ENCODE results near the gene ELAVL2.

ELAVL2 gene

GRCh38 chr9:23663946-23664345, 162.1 kb downstream of the ELAVL2 start:
- DNase-seq (ENCODE audit: low read depth in 4 of 4, low spot score in 1 of 4), result no peak

GRCh38 chr9:23663536-23663935, 162.5 kb downstream of the ELAVL2 start:
- DNase-seq (ENCODE audit: low read depth in 4 of 4, low spot score in 1 of 4), result no peak

GRCh38 chr9:23663125-23663524, 162.9 kb downstream of the ELAVL2 start:
- no peak for DNase-seq (ENCODE audit: low read depth in 4 of 4, low spot score in 1 of 4)

GRCh38 chr9:23662320-23662719, 163.7 kb downstream of the ELAVL2 start:
- DNase-seq (ENCODE audit: low read depth in 4 of 4, low spot score in 1 of 4), result no peak

GRCh38 chr9:23659346-23660006, 166.6 kb downstream of the ELAVL2 start:
- DNase-seq (ENCODE audit: low read depth in 4 of 4, low spot score in 1 of 4), result no peak

GRCh38 chr9:23658376-23659258, 167.4 kb downstream of the ELAVL2 start:
- no peak for DNase-seq (ENCODE audit: low read depth in 4 of 4, low spot score in 1 of 4)

GRCh38 chr9:23651051-23651450, 175.0 kb downstream of the ELAVL2 start:
- DNase-seq (ENCODE audit: low read depth in 4 of 4, low spot score in 1 of 4), result no peak

GRCh38 chr9:23648651-23649050, 177.4 kb downstream of the ELAVL2 start:
- DNase-seq (ENCODE audit: low read depth in 4 of 4, low spot score in 1 of 4), result no peak

- DNase-seq (ENCODE audit: low read depth in 4 of 4, low spot score in 1 of 4), result no peak
These were observed 181.1 kb downstream of the ELAVL2 start for GRCh38 chr9:23644896-23645295.

- DNase-seq (ENCODE audit: low read depth in 4 of 4, low spot score in 1 of 4), result no peak
These were observed 181.7 kb downstream of the ELAVL2 start for GRCh38 chr9:23644326-23644725.

GRCh38 chr9:23643656-23644258, 182.3 kb downstream of the ELAVL2 start:
- DNase-seq (ENCODE audit: low read depth in 4 of 4, low spot score in 1 of 4), result no peak
